Spinal cord (tissue), 10 donors: ENCODE results near the gene HJV. TPM values are rescaled to one million over a fixed set of nuclear protein-coding genes. Genes with fewer than 3 reads are reported as not detected.

Experiments
- DNase-seq, 6 donors: peaks; one replicate each; pipeline versions ENCODE4 v3.0.0 to v3.0.0-alpha.2; 2013 to 2015; ENCODE audit warnings: low spot score in 6 of 6, low read depth in 4 of 6
- H3K27ac ChIP-seq: one replicate; pipeline ENCODE4 v1.5.1; 2013; ENCODE audit warnings: low read depth, low read length, control low read depth
- H3K27me3 ChIP-seq: one replicate; pipeline ENCODE4 v1.6.1; 2013; ENCODE audit warnings: low read length; ENCODE audit not compliant: control insufficient read depth, insufficient read depth
- H3K36me3 ChIP-seq: one replicate; pipeline ENCODE4 v1.6.1; 2013; ENCODE audit warnings: low read length; ENCODE audit not compliant: control insufficient read depth, insufficient read depth
- H3K4me1 ChIP-seq: one replicate; pipeline ENCODE4 v1.6.1; 2013; ENCODE audit warnings: low read length; ENCODE audit not compliant: control insufficient read depth, insufficient read depth
- H3K4me3 ChIP-seq: one replicate; pipeline ENCODE4 v1.5.1; 2013; ENCODE audit warnings: low read depth, low read length, control low read depth
- H3K9me3 ChIP-seq: one replicate; pipeline ENCODE4 v1.6.1; 2013; ENCODE audit warnings: low read length; ENCODE audit not compliant: control insufficient read depth, insufficient read depth
- WGBS: methylation state at CpG from one replicate; pipeline ENCODE4 v1.1.5; 2013; ENCODE audit warnings: missing lambda C conversion rate; ENCODE audit not compliant: insufficient coverage; 5-methylcytosine and 5-hydroxymethylcytosine counted together
- polyA plus RNA-seq, 2 donors: library from polyadenylated mRNA; unstranded; fragments of 120-200 nt; gene quantifications; one replicate each; pipeline ENCODE4 v1.2.1, GENCODE V29; 2013; ENCODE audit not compliant: insufficient read length in 2 of 2
- small RNA-seq: library from RNA; depleted of rRNA; stranded (forward); fragments of <200 nt; gene quantifications from one replicate; pipeline ENCODE3, GENCODE V24; 2014; ENCODE audit warnings: low replicate concordance
- total RNA-seq, 2 donors: library from RNA; depleted of rRNA in 1 of 2; stranded (reverse); fragments of 120-200 nt in 1 of 2; fragments of >200 nt in 1 of 2; gene quantifications; one replicate each; pipeline versions ENCODE4 v1.2.3 to v1.2.4, GENCODE V29; 2013 to 2014
- donor health status: healthy.

The HJV gene
- total and polyA plus RNA-seq, 4 donors, result 0.30 to 0.44 TPM; not detected in 2

DNA sequence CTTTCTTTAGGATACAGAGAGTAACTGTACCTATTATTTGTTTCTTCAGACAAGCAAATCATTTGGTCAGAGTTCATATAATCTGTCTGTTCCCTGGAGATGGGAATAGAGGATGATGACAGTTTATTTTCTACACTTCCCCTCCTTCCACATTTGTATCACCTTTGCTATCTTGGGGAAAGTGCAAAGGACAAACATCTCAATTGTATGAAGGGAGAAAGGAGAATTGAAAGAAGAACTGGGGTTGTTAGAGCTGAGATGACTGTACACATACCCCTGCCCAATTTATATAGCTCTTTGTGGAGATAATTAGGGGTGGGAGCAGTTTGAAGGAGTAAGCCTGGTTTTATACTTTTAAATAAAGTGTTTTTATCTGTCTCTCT lies 43.1 kb downstream of the HJV start:
- H3K36me3 ChIP-seq, result peaks cover 2% of the 10 kb centered on the region
- H3K9me3 ChIP-seq, result no peaks in the 10 kb centered on the region
- peaks cover 11% of the 10 kb centered on the region for H3K4me1 ChIP-seq
- H3K4me3 ChIP-seq, result no peak overlapping the region
- H3K27me3 ChIP-seq, result no peaks in the 10 kb centered on the region
- peak overlapping the region; percentile 90 for H3K27ac ChIP-seq
- no peak for DNase-seq

DNA sequence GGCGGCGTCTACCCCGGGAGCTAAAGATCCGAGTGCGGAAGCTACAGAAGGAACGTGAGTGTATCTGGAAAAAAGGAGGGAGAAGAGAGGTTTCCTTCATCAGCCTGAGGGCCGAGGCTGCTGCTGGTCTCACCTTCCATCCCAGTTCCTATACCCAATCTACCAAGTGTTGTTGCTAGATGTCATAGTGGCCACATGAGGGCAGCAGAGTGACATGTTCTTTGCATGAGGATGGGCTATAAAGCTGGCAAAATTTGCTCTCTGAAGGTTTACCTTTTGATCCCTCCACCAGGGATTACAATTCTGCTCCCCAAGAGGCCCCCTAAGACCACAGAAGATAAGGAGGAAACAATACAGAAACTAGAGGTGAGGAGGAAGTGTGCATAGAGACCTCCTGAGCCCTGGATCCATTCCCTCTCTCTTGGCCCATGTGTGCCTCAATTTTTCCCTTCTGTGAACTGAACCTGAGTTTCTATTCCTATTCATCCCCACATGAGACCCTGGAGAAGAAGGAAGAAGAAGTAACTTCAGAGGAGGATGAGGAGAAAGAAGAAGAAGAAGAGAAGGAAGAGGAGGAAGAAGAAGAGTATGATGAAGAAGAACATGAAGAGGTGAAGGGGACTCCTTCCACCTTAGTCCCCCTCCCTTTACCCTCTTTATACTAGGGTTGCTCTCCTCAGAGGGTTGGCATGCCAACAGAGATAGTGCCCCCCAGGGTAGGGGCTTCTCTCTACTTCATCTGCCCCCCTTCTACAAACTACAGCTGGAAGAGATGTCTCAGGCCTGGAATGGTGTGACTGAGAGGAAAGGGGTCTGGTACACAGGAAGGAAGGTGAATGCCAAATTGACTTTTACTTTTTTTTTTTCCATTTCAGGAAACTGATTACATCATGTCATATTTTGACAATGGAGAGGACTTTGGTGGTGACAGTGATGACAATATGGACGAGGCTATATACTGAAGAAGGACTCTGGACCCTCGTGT lies 43.8 kb downstream of the HJV start:
- 6% methylated on average over 3 of the region's 9 CpGs for WGBS
- peaks cover 2% of the 10 kb centered on the region for H3K36me3 ChIP-seq
- H3K27me3 ChIP-seq, result no peaks in the 10 kb centered on the region
- H3K4me1 ChIP-seq, result peaks cover 11% of the 10 kb centered on the region
- peak overlapping the region; percentile 90 for H3K27ac ChIP-seq
- H3K4me3 ChIP-seq, result no peak overlapping the region
- DNase-seq, result peak in 2 of 6 donors; percentile 92 to 95
- no peaks in the 10 kb centered on the region for H3K9me3 ChIP-seq

DNA sequence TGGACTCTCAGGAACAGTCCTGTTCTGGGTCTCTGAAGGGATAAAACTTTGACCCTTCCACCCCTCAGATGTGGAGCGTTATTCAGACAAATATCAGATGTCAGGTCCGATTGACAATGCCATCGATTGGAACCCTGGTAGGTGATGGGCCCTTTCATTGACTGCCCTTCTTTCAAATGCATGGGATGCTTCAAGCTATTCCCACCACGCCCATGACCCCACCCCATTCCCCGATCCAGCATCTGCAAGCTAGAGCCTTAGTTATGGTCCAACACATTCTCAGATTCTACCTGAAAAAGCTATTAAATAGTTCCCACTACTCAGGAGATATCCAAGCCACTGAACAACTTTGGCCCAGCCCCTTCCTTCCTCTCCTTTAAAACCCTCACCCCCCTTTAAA lies 44.5 kb downstream of the HJV start:
- DNase-seq, result no peak
- WGBS, result 82% methylated on average over 5 of the region's 5 CpGs
- H3K27me3 ChIP-seq, result no peaks in the 10 kb centered on the region
- peaks cover 11% of the 10 kb centered on the region for H3K4me1 ChIP-seq
- H3K4me3 ChIP-seq, result no peak overlapping the region
- H3K27ac ChIP-seq, result no peak overlapping the region
- peaks cover 2% of the 10 kb centered on the region for H3K36me3 ChIP-seq
- no peaks in the 10 kb centered on the region for H3K9me3 ChIP-seq

DNA sequence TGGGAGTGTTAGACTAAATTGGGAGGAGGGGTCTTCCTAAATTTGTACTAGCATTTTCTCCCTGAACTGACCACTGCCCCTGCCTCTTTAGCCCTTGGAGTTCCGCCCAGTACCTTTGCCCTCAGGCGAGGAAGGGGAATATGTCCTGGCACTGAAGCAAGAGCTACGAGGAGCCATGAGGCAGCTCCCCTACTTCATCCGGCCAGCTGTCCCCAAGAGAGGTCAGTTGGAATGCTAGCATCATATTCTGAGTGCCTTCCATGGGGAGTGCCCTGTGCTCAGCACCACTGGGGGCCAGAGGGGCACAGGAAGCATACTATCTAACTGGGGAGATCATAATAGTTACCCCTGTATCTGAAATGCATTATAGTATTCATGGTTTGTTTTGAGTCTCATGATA lies 46.3 kb downstream of the HJV start:
- Histone ChIP-seq H3K4me3 (no peak overlapping the region), H3K36me3 (peaks cover 2% of the 10 kb centered on the region), H3K27ac (no peak overlapping the region), H3K27me3 (no peaks in the 10 kb centered on the region), H3K4me1 (peaks cover 11% of the 10 kb centered on the region), H3K9me3 (no peaks in the 10 kb centered on the region)
- WGBS, result 79% methylated on average over 3 of the region's 4 CpGs
- no peak for DNase-seq

DNA sequence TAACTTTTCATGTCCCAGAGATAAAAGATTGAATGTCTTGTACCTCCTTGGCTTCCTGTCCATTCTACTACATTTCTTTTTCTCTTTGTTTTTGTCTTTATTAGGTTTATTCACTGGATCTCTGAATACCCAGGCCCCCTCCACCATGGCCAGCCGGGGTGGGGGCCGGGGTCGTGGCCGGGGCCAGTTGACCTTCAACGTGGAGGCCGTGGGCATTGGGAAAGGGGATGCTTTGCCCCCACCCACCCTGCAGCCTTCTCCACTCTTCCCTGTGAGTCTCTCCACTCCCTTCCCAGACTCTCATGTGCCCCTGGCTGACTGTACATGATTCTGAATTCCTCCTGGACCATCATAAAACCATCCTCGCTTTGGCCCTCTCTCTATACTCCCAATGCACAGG lies 46.8 kb downstream of the HJV start:
- no peak for DNase-seq
- Histone ChIP-seq H3K4me3 (no peak overlapping the region), H3K27me3 (no peaks in the 10 kb centered on the region), H3K4me1 (peaks cover 7% of the 10 kb centered on the region), H3K36me3 (peaks cover 2% of the 10 kb centered on the region), H3K27ac (no peak overlapping the region), H3K9me3 (no peaks in the 10 kb centered on the region)
- 80% methylated on average over 6 of the region's 7 CpGs for WGBS

DNA sequence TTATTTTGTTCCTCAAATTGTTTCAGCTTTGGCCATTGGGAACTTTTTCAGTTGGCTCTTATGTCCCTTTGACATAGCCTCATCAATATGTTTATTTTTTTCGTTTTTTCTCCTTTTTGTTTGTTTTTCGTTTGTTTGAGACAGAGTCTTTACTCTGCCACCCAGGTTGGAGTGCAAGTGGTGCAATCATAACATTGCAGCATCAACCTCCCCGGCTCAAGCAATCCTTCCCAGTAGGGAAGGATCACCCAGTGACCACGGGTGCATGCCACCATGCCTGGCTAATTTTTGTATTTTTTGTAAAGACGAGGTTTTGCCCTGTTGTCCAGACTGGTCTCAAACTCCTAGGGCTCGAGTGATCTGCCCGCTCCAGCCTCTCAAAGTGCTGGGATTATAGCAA lies 49.0 kb downstream of the HJV start:
- Histone ChIP-seq H3K9me3 (no peaks in the 10 kb centered on the region), H3K4me1 (peaks cover 3% of the 10 kb centered on the region), H3K27ac (no peak overlapping the region), H3K36me3 (peaks cover 2% of the 10 kb centered on the region), H3K27me3 (no peaks in the 10 kb centered on the region), H3K4me3 (no peak overlapping the region)
- DNase-seq, result no peak
- 67% methylated on average over 1 of the region's 7 CpGs for WGBS

Small RNAs within 50 kb of the gene (small RNA-seq; reads per million reads assigned to genes)
- gene RNVU1-6, result 3.6 reads per million, percentile 93 among the genes with 10 or more reads in this experiment

Other genes starting within 250 kb of the HJV start
- gene RNF115, start 197.6 kb downstream of the HJV start, total RNA-seq, result 10 to 100 TPM; 19.5 to 26.0 TPM
- gene RNF115, start 197.6 kb downstream of the HJV start, polyA plus RNA-seq, result 10 to 100 TPM; 19.1 to 25.4 TPM
- gene POLR3C, start 197.5 kb downstream of the HJV start, total RNA-seq, result 10 to 100 TPM; 24.8 to 31.0 TPM
- gene POLR3C, start 197.5 kb downstream of the HJV start, polyA plus RNA-seq, result 10 to 100 TPM; 25.2 to 25.6 TPM
- gene NUDT17, start 176.1 kb downstream of the HJV start, total RNA-seq, result 10 to 100 TPM in 1 of 2 donors, 1 to 10 TPM in 1; 3.9 to 11.8 TPM
- gene NUDT17, start 176.1 kb downstream of the HJV start, polyA plus RNA-seq, result 10 to 100 TPM; 10.4 to 11.3 TPM
- gene PIAS3, start 162.7 kb downstream of the HJV start, total RNA-seq, result 10 to 100 TPM; 15.1 to 30.9 TPM
- 10 to 100 TPM; 49.6 to 61.4 TPM for gene PIAS3, start 162.7 kb downstream of the HJV start, polyA plus RNA-seq
- gene ANKRD35, start 135.9 kb downstream of the HJV start, total RNA-seq, result 1 to 10 TPM; 3.7 to 4.6 TPM
- gene ANKRD35, start 135.9 kb downstream of the HJV start, polyA plus RNA-seq, result 10 to 100 TPM in 1 of 2 donors, 1 to 10 TPM in 1; 8.2 to 11.0 TPM
- gene ITGA10, start 111.7 kb downstream of the HJV start, total RNA-seq, result 10 to 100 TPM in 1 of 2 donors, 1 to 10 TPM in 1; 7.3 to 25.2 TPM
- 10 to 100 TPM in 1 of 2 donors, 1 to 10 TPM in 1; 2.9 to 13.3 TPM for gene ITGA10, start 111.7 kb downstream of the HJV start, polyA plus RNA-seq
- gene PEX11B, start 103.0 kb downstream of the HJV start, total RNA-seq, result 10 to 100 TPM; 35.0 to 37.6 TPM
- 10 to 100 TPM; 51.7 to 52.0 TPM for gene PEX11B, start 103.0 kb downstream of the HJV start, polyA plus RNA-seq
- 100 to 1,000 TPM in 1 of 2 donors, 10 to 100 TPM in 1; 67.5 to 150 TPM for gene RBM8A, start 94.3 kb downstream of the HJV start, total RNA-seq
- 100 to 1,000 TPM; 173 to 181 TPM for gene RBM8A, start 94.3 kb downstream of the HJV start, polyA plus RNA-seq
- 10 to 100 TPM; 23.6 to 36.3 TPM for gene LIX1L, start 63.7 kb downstream of the HJV start, total RNA-seq
- 10 to 100 TPM; 38.3 to 42.4 TPM for gene LIX1L, start 63.7 kb downstream of the HJV start, polyA plus RNA-seq
- 1 to 10 TPM; 1.6 to 1.8 TPM for gene ANKRD34A, start 57.2 kb downstream of the HJV start, total RNA-seq
- gene ANKRD34A, start 57.2 kb downstream of the HJV start, polyA plus RNA-seq, result 1 to 10 TPM; 8.6 to 9.2 TPM
- gene POLR3GL, start 57.0 kb downstream of the HJV start, total RNA-seq, result 10 to 100 TPM; 12.2 to 40.2 TPM
- gene POLR3GL, start 57.0 kb downstream of the HJV start, polyA plus RNA-seq, result 10 to 100 TPM; 39.4 to 42.3 TPM
- gene TXNIP, start 25.2 kb downstream of the HJV start, total RNA-seq, result 100 to 1,000 TPM; 453 to 455 TPM
- gene TXNIP, start 25.2 kb downstream of the HJV start, polyA plus RNA-seq, result 100 to 1,000 TPM; 109 to 142 TPM
- 1 to 10 TPM; 1.7 to 2.4 TPM for gene NBPF10, start 123.1 kb upstream of the HJV start, total RNA-seq
- gene NBPF10, start 123.1 kb upstream of the HJV start, polyA plus RNA-seq, result 1 to 10 TPM; 1.1 to 1.4 TPM
- gene NOTCH2NLA, start 207.3 kb upstream of the HJV start, total RNA-seq, result 10 to 100 TPM; 43.9 to 52.5 TPM
- gene NOTCH2NLA, start 207.3 kb upstream of the HJV start, polyA plus RNA-seq, result 10 to 100 TPM in 1 of 2 donors, 1 to 10 TPM in 1; 9.9 to 14.7 TPM